Cerebellar cortex (tissue), 1 donor: ENCODE measurements around the gene HS2ST1.
"Not testable (repeated sequence)": the region's sequence is repeated elsewhere in the genome, so short reads cannot be mapped to it uniquely, and the experiment has no call there.

Experiments used
- DNase-seq: peaks from one replicate; pipeline ENCODE4 v3.0.0-alpha.2; 2015; ENCODE audit warnings: low spot score

Gene HS2ST1

GRCh38 chr1:86971778-86972177 is 57.3 kb downstream of the HS2ST1 start:
- DNase-seq, result no peak

GRCh38 chr1:86972262-86972661 is 57.8 kb downstream of the HS2ST1 start:
- DNase-seq, result no peak

GRCh38 chr1:86975993-86976550 is 61.6 kb downstream of the HS2ST1 start:
- no peak for DNase-seq

GRCh38 chr1:86976664-86977063 is 62.2 kb downstream of the HS2ST1 start:
- no peak for DNase-seq

- DNase-seq, result no peak
Measured at GRCh38 chr1:86981482-86982213, 67.2 kb downstream of the HS2ST1 start.

GRCh38 chr1:86983677-86984076 is 69.2 kb downstream of the HS2ST1 start:
- not testable (repeated sequence) for DNase-seq

- no peak for DNase-seq
Measured at GRCh38 chr1:86987446-86987845, 73.0 kb downstream of the HS2ST1 start.

GRCh38 chr1:86988835-86989234 is 74.4 kb downstream of the HS2ST1 start:
- DNase-seq, result no peak

- not testable (repeated sequence) for DNase-seq
Measured at GRCh38 chr1:86989690-86990089, 75.3 kb downstream of the HS2ST1 start.

- DNase-seq, result no peak
Measured at GRCh38 chr1:86990826-86991225, 76.4 kb downstream of the HS2ST1 start.

- no peak for DNase-seq
Measured at GRCh38 chr1:86991549-86992186, 77.2 kb downstream of the HS2ST1 start.

GRCh38 chr1:86992861-86993260 is 78.4 kb downstream of the HS2ST1 start:
- DNase-seq, result no peak

- no peak for DNase-seq
Measured at GRCh38 chr1:86993269-86993985, 79.0 kb downstream of the HS2ST1 start.

- no peak for DNase-seq
Measured at GRCh38 chr1:86994061-86994460, 79.6 kb downstream of the HS2ST1 start.

- no peak for DNase-seq
Measured at GRCh38 chr1:86997538-86997937, 83.1 kb downstream of the HS2ST1 start.

GRCh38 chr1:86998280-86998679 is 83.8 kb downstream of the HS2ST1 start:
- no peak for DNase-seq

GRCh38 chr1:86998727-86999126 is 84.3 kb downstream of the HS2ST1 start:
- no peak for DNase-seq

- DNase-seq, result no peak
Measured at GRCh38 chr1:87000460-87000859, 86.0 kb downstream of the HS2ST1 start.

GRCh38 chr1:87004857-87005256 is 90.4 kb downstream of the HS2ST1 start:
- DNase-seq, result no peak

GRCh38 chr1:87007323-87007722 is 92.9 kb downstream of the HS2ST1 start:
- DNase-seq, result no peak

- DNase-seq, result not testable (repeated sequence)
Measured at GRCh38 chr1:87013385-87013784, 99.0 kb downstream of the HS2ST1 start.

GRCh38 chr1:87017998-87018672 is 103.7 kb downstream of the HS2ST1 start:
- DNase-seq, result no peak
